ENCODE data around the gene RPS6KA5. TPM values are rescaled to one million over a fixed set of nuclear protein-coding genes. Genes with fewer than 3 reads are reported as not detected.

The RPS6KA5 gene
- total and polyA plus RNA-seq, 9 of the 15 experiments (the other 6 are each of a cell fraction or from before 2014, with no cell fraction given) = 0.88 to 7.7 (median 4.7) TPM

DNA sequence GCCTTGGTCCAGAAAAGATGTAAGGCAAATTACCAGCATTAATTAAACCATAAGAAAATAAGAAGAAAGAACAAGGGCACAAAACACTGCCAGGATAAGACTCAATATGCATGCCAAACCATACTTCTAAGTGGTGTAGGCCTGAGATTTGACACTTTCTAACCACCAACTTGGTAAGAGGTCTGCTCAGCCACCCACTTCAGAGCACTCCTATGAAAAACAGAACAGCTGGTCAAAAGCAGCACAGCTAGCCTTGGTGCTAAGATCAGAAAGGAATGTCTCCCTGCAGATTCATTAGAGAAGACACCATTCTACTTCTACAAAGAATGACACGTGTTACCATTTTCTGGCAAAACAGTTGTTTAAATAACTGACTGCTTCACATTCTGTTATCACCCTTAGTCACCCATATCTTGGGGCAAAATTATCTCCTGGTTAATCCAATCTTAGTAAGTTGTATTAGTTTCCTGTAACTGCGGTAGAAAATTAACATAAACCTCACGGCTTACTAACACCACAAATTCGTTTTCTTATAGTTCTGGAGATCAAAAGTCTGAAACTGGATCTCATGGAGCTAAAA, 13.2 kb downstream of the RPS6KA5 start:
- BruUV-seq (replicated peaks) = no TSS peak
- ATAC-seq (no peak), DNase-seq (ENCODE audit: extremely low read depth in 1 of 4, low spot score in 3 of 4) (no peak), FAIRE-seq (no peak)
- Histone ChIP-seq H4K20me1 (replicated peaks; ENCODE audit: control insufficient read depth, insufficient read depth, low read length) (no peaks in the 10 kb centered on the region), H3K9ac (ENCODE audit: insufficient read depth in 1 of 2, low read depth in 2 of 2, low read length in 2 of 2) (no peak overlapping the region), H3K9me3 (replicated peaks; ENCODE audit: control insufficient read depth, insufficient read depth, low read depth, low read length) (no peaks in the 10 kb centered on the region), H3K36me3 (ENCODE audit: control insufficient read depth, insufficient read depth, low read length) (no peaks in the 10 kb centered on the region), H3K4me2 (ENCODE audit: insufficient read depth, low read length) (no peak overlapping the region), H3K9me1 (ENCODE audit: control insufficient read depth, insufficient read depth, low read length) (no peaks in the 10 kb centered on the region), H3K27me3 (ENCODE audit: control insufficient read depth in 2 of 2, insufficient read depth in 2 of 2, low read length in 2 of 2) (no peaks in the 10 kb centered on the region), H3K4me3 (no peak overlapping the region), H3K27ac (ENCODE audit: extremely low read depth, low read depth, low read length) (no peak overlapping the region), H3K4me1 (replicated peaks in 1 of 2; ENCODE audit: control insufficient read depth in 2 of 2, insufficient read depth in 2 of 2, low read length in 2 of 2) (peaks cover 0 to 3% of the 10 kb centered on the region in 2 experiments; a peak in 2 of 5 replicates), H3K79me2 (ENCODE audit: control insufficient read depth, insufficient read depth, low read length) (peaks cover 6% of the 10 kb centered on the region; the same call in 1 of the 3 replicates), H2AFZ (ENCODE audit: low read depth, low read length) (no peak overlapping the region; the same call in 1 of the 2 replicates)
- WGBS (ENCODE audit: insufficient coverage, low coverage, missing lambda C conversion rate) = 3% methylated on average over 4 of the region's 4 CpGs
- TF ChIP-seq, protein P1, sequence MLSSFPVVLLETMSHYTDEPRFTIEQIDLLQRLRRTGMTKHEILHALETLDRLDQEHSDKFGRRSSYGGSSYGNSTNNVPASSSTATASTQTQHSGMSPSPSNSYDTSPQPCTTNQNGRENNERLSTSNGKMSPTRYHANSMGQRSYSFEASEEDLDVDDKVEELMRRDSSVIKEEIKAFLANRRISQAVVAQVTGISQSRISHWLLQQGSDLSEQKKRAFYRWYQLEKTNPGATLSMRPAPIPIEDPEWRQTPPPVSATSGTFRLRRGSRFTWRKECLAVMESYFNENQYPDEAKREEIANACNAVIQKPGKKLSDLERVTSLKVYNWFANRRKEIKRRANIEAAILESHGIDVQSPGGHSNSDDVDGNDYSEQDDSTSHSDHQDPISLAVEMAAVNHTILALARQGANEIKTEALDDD (IDR thresholded peaks at IDR 0.05) = 0 out of 2 replicates have a peak, but pooled peaks have one; percentile 35
- TF ChIP-seq EZH2 (IDR thresholded peaks at IDR 0.05; ENCODE audit: borderline replicate concordance, low read depth, low read length) = no peak
- intact Hi-C loops (cut with micrococcal nuclease) (no loop called here), in situ Hi-C loops (cut with MboI) (no loop called here)
- ChIA-PET POLR2A (interaction anchor here (1.1 to 1.4 kb wide), 2 partner anchors 11 to 13 kb away, joined by 3 to 4 read pairs; partner anchors contain the start of gene RPS6KA5), CTCF (ENCODE audit: low intra/inter-chr PET ratio) (no interaction called here)

DNA sequence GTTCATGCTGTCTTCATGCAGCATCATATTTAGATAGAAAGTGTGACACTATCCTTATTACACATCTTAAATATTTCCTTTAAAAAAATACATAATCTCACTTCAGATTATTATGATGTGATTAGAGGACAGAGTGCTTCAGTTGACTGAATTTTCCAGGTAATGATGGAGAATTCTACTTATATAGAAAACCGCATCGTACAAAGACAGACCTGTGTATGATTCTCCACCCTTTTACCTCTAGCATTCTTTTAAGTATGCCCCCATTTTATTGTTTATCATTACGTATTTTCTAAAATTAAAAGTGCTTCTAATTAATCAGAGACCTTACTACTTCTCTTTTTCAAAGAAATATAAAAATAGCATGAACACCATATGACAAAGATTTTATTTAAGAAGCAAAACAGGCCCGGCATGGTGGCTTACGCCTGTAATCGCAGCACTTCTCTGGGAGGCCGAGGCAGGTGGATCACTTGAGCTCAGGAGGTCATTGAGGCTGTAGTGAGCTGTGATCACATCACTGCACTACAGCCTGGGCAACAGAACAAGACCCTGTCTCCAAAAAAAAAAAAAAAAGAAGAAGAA, 13.9 kb downstream of the RPS6KA5 start:
- H3K9me1 ChIP-seq (ENCODE audit: control insufficient read depth, insufficient read depth, low read length) = no peaks in the 10 kb centered on the region
- H3K9me3 ChIP-seq (replicated peaks; ENCODE audit: control insufficient read depth, insufficient read depth, low read depth, low read length) = no peaks in the 10 kb centered on the region
- intact Hi-C loops (cut with micrococcal nuclease) = no loop called here
- H3K36me3 ChIP-seq (ENCODE audit: control insufficient read depth, insufficient read depth, low read length) = no peaks in the 10 kb centered on the region
- WGBS (ENCODE audit: insufficient coverage, low coverage, missing lambda C conversion rate) = 73% methylated on average over 7 of the region's 7 CpGs
- H3K27ac ChIP-seq (ENCODE audit: extremely low read depth, low read depth, low read length) = no peak overlapping the region
- no peak for DNase-seq (ENCODE audit: extremely low read depth in 1 of 4, low spot score in 3 of 4)
- peaks cover 6% of the 10 kb centered on the region; the same call in 1 of the 3 replicates for H3K79me2 ChIP-seq (ENCODE audit: control insufficient read depth, insufficient read depth, low read length)
- H3K4me3 ChIP-seq = no peak overlapping the region
- no TSS peak for BruUV-seq (replicated peaks)
- ChIA-PET CTCF (ENCODE audit: low intra/inter-chr PET ratio) (no interaction called here), POLR2A (interaction anchor here (1.1 to 1.4 kb wide), 2 partner anchors 12 to 14 kb away, joined by 3 to 4 read pairs; partner anchors contain the start of gene RPS6KA5)
- no peak for ATAC-seq
- in situ Hi-C loops (cut with MboI) = no loop called here
- no peaks in the 10 kb centered on the region for H3K27me3 ChIP-seq (ENCODE audit: control insufficient read depth in 2 of 2, insufficient read depth in 2 of 2, low read length in 2 of 2)
- H3K4me2 ChIP-seq (ENCODE audit: insufficient read depth, low read length) = no peak overlapping the region
- H3K4me1 ChIP-seq (replicated peaks in 1 of 2; ENCODE audit: control insufficient read depth in 2 of 2, insufficient read depth in 2 of 2, low read length in 2 of 2) = peaks cover 0 to 3% of the 10 kb centered on the region in 2 experiments; a peak in 2 of 5 replicates
- no peak overlapping the region for H2AFZ ChIP-seq (ENCODE audit: low read depth, low read length)
- no peak overlapping the region for H3K9ac ChIP-seq (ENCODE audit: insufficient read depth in 1 of 2, low read depth in 2 of 2, low read length in 2 of 2)
- H4K20me1 ChIP-seq (replicated peaks; ENCODE audit: control insufficient read depth, insufficient read depth, low read length) = no peaks in the 10 kb centered on the region
- no peak for FAIRE-seq
- TF ChIP-seq ZNF174 (CRISPR knock-in tag; IDR thresholded peaks at IDR 0.05) (no peak), GABPA (tag; conservative IDR thresholded peaks at IDR 0.05; ENCODE audit: low read depth) (no peak), DDX20 (tag; IDR thresholded peaks at IDR 0.05; ENCODE audit: low read depth) (no peak), PPARD (CRISPR knock-in tag; IDR thresholded peaks at IDR 0.05) (no peak), SRSF9 (IDR thresholded peaks at IDR 0.05; ENCODE audit: borderline replicate concordance, low read depth, low read length) (no peak)
- TF ChIP-seq, protein P2, sequence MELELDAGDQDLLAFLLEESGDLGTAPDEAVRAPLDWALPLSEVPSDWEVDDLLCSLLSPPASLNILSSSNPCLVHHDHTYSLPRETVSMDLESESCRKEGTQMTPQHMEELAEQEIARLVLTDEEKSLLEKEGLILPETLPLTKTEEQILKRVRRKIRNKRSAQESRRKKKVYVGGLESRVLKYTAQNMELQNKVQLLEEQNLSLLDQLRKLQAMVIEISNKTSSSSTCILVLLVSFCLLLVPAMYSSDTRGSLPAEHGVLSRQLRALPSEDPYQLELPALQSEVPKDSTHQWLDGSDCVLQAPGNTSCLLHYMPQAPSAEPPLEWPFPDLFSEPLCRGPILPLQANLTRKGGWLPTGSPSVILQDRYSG (tag; conservative IDR thresholded peaks at IDR 0.05; ENCODE audit: low read depth) = no peak
- TF ChIP-seq, protein P3, sequence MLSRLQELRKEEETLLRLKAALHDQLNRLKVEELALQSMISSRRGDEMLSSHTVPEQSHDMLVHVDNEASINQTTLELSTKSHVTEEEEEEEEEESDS (CRISPR knock-in tag; IDR thresholded peaks at IDR 0.05) = no peak
